RWPE1 (cell line): ENCODE data around the gene MYLK.
"Not testable (repeated sequence)": the region's sequence is repeated elsewhere in the genome, so short reads cannot be mapped to it uniquely, and the experiment has no call there.

ENCODE experiments used
- CTCF ChIA-PET: fragments of 350-600 bp; sonication (Branson Sonifier 250); formaldehyde crosslinking; extraction: SDS; loops from one replicate; lab custom pipeline; 2021; lab: Yijun Ruan, JAX
- POLR2A ChIA-PET: fragments of 400-600 bp; formaldehyde crosslinking; extraction: SDS; loops from one replicate; lab custom pipeline; 2020; ENCODE audit warnings: antibody characterized with exemption; ENCODE audit not compliant: low non-redundant PET; lab: Yijun Ruan, JAX
- DNase-seq: peaks from one replicate; pipeline ENCODE4 v3.0.0; 2012; ENCODE audit warnings: low spot score
- H3K27ac ChIP-seq: fragments of 450-650 bp; 2 replicates; pipeline ENCODE4 v1.5.1; 2017
- CTCF ChIP-seq: fragments of 450-650 bp; conservative IDR thresholded peaks from 2 replicates; pipeline ENCODE4 v1.5.1; 2017; ENCODE audit warnings: low read depth, mild to moderate bottlenecking

MYLK gene

DNA sequence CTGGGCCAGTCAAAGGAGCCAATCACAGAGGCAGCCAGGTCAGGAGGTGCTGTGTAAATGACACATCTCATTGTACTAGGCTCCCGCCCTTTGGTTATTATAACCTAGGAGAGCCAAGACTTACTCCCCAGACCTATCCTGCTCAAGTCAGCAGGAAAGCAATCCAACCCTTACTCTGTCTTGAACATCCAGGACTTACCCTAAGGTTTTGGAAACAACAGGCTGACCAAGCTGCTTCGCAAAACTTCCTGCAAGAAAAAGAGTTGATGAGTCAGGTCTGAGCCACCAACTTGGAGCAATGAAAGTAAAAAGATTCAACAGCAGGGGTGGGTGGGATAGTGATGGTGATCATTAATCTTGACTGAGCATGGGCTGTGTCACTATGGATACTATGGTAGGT lies 144.4 kb downstream of the MYLK start:
- DNase-seq, result peak; percentile 63
- CTCF ChIA-PET, result interaction anchor here (0.7 to 1.7 kb wide), 3 partner anchors 16 to 154 kb away, joined by 3 to 5 read pairs (median 4); no protein-coding TSS in a partner anchor
- POLR2A ChIA-PET, result no interaction called here
- no peak for TF ChIP-seq CTCF
- H3K27ac ChIP-seq, result peak overlapping the region; percentile 78

- CTCF ChIA-PET, result interaction anchor here (1.2 kb wide), 1 partner anchor 15 kb away, joined by 5 read pairs; no protein-coding TSS in a partner anchor
- peak overlapping the region; percentile 78 for H3K27ac ChIP-seq
- DNase-seq, result no peak
- no peak for TF ChIP-seq CTCF
- POLR2A ChIA-PET, result no interaction called here
Observed at GRCh38 chr3:123739106-123739505, 145.0 kb downstream of the MYLK start.

DNA sequence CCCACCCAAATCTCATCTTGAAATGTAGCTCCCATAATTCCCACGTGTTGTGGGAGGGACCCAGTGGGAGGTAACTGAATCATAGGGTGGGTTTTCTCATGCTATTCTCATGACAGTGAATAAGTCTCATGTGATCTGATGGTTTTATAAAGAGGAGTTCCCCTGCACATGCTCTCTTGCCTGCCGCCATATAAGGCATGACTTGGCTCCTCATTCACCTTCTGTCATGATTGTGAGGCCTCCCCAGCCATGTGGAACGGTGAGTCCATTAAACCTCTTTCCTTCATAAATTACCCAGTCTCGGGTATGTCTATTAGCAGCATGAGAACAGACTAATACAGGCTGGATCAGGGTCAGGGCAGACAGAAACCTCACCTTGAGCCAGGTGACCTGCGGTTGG lies 145.6 kb downstream of the MYLK start:
- CTCF ChIA-PET, result interaction anchor here (0.6 to 1.2 kb wide), 2 partner anchors 14 to 1078 kb away, joined by 4 to 5 read pairs; no protein-coding TSS in a partner anchor

GRCh38 chr3:123737168-123737567 lies 147.0 kb downstream of the MYLK start:
- H3K27ac ChIP-seq, result no peak overlapping the region
- POLR2A ChIA-PET, result no interaction called here
- CTCF ChIA-PET, result no interaction called here
- no peak for DNase-seq
- TF ChIP-seq CTCF, result no peak

More for the DNA sequence above, 145.6 kb downstream of the MYLK start:
- H3K27ac ChIP-seq, result peak overlapping the region; percentile 78
- DNase-seq, POLR2A ChIA-PET: not testable (repeated sequence)

DNA sequence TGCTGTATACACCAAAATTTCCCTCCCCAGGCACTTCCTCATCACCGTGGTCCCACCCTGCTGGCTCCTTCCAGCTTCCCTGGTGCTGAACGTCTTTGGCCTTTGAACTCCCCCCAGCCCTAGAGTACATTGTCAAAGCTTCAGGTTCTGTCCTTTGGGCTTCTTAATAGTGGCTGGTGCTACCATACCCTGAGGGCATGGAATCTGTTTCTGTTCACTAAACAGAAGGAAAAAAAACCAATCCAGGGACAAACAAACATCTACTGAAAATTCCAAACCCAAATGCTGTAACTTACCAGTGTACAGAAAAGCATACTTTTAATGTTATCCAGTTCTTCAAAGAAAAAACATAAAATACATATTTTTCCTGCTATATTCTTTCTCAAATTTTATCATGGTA lies 148.7 kb downstream of the MYLK start:
- CTCF ChIA-PET, result no interaction called here
- TF ChIP-seq CTCF, result no peak
- no peak overlapping the region for H3K27ac ChIP-seq
- POLR2A ChIA-PET, result no interaction called here
- no peak for DNase-seq

DNA sequence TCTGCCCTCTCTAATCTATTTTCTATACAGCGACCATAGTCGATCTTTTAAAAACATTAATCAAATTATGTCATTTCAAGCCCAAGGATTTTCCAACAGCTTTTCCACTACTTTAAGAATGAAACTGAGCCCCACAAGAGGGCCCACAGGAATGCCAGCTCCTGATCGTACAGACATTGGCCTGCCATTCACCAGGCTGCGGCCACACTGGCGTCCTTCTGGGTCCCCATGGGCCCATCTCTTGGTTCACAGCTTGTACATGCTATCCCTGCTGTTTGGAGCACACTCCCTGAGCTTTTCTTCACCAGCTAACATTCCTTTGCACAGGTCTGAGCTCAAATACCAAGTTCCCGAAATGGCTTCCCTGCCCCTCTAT lies 149.6 kb downstream of the MYLK start:
- DNase-seq, result no peak
- ChIA-PET CTCF (no interaction called here), POLR2A (no interaction called here)
- no peak for TF ChIP-seq CTCF
- H3K27ac ChIP-seq, result peak overlapping the region; percentile 83

GRCh38 chr3:123733805-123734526 lies 150.2 kb downstream of the MYLK start:
- DNase-seq, result peak; percentile 96
- H3K27ac ChIP-seq, result peak overlapping the region; percentile 83
- ChIA-PET POLR2A (no interaction called here), CTCF (interaction anchor here (1.2 to 1.7 kb wide), 2 partner anchors 10 to 92 kb away, joined by 3 to 14 read pairs; no protein-coding TSS in a partner anchor)
- no peak for TF ChIP-seq CTCF
